Measurements from ENCODE around the gene ATG16L2. TPM values are rescaled to one million over a fixed set of nuclear protein-coding genes. Genes with fewer than 3 reads are reported as not detected.

The ATG16L2 gene

Small RNA genes within 50 kb of the gene (microRNA-seq; reads per million reads assigned to microRNA genes)
- not detected for gene MIR4692

Measured in HL-60 (cell line).